Loucy (cell line): Measurements from ENCODE around the gene TADA1.
"Not testable (repeated sequence)": the region's sequence is repeated elsewhere in the genome, so short reads cannot be mapped to it uniquely, and the experiment has no call there.

Source experiments
- EZH2phosphoT487 ChIP-seq: fragments of 200-600 bp; IDR thresholded peaks from 2 replicates; pipeline ENCODE4 v1.6.1; 2018; ENCODE audit warnings: antibody characterized with exemption, mild to moderate bottlenecking, moderate library complexity, borderline replicate concordance
- TF ChIP-seq, protein P1 (sequence below): fragments of 200-600 bp; sonication (generic); conservative IDR thresholded peaks from 2 replicates; pipeline ENCODE4 v1.5.1; 2014; ENCODE audit warnings: mild to moderate bottlenecking, antibody characterized with exemption, low read length

DNA sequence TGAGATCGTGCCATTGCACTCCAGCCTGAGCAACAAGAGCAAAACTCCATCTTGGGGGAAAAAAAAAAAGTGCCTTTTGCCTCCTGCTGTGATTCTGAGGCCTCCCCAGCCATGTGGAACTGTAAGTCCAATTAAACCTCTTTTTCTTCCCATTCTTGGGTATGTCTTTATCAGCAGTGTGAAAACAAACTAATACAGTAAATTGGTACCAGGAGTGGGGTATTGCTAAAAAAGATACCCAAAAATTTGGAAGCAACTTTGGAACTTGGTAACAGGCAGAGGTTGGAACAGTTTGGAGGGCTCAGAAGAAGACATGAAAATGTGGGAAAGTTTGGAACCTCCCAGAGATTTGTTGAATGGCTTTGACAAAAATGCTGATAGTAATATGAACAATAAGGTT is 46.3 kb downstream of the TADA1 start:
- TF ChIP-seq, protein P1, sequence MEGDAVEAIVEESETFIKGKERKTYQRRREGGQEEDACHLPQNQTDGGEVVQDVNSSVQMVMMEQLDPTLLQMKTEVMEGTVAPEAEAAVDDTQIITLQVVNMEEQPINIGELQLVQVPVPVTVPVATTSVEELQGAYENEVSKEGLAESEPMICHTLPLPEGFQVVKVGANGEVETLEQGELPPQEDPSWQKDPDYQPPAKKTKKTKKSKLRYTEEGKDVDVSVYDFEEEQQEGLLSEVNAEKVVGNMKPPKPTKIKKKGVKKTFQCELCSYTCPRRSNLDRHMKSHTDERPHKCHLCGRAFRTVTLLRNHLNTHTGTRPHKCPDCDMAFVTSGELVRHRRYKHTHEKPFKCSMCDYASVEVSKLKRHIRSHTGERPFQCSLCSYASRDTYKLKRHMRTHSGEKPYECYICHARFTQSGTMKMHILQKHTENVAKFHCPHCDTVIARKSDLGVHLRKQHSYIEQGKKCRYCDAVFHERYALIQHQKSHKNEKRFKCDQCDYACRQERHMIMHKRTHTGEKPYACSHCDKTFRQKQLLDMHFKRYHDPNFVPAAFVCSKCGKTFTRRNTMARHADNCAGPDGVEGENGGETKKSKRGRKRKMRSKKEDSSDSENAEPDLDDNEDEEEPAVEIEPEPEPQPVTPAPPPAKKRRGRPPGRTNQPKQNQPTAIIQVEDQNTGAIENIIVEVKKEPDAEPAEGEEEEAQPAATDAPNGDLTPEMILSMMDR = not testable (repeated sequence)
- not testable (repeated sequence) for TF ChIP-seq EZH2phosphoT487
